GM21528 (cell line): ENCODE measurements around the gene TBC1D2.
"Not testable (repeated sequence)": the region's sequence is repeated elsewhere in the genome, so short reads cannot be mapped to it uniquely, and the experiment has no call there.

ENCODE experiments used
- ATAC-seq: cut with Tn5 transposase; IDR thresholded peaks from one replicate; pipeline ENCODE4 v1.9.1; 2021; ENCODE audit warnings: mild to moderate bottlenecking, moderate library complexity; ENCODE audit not compliant: unreplicated experiment, low FRiP score

Gene TBC1D2, protein sequence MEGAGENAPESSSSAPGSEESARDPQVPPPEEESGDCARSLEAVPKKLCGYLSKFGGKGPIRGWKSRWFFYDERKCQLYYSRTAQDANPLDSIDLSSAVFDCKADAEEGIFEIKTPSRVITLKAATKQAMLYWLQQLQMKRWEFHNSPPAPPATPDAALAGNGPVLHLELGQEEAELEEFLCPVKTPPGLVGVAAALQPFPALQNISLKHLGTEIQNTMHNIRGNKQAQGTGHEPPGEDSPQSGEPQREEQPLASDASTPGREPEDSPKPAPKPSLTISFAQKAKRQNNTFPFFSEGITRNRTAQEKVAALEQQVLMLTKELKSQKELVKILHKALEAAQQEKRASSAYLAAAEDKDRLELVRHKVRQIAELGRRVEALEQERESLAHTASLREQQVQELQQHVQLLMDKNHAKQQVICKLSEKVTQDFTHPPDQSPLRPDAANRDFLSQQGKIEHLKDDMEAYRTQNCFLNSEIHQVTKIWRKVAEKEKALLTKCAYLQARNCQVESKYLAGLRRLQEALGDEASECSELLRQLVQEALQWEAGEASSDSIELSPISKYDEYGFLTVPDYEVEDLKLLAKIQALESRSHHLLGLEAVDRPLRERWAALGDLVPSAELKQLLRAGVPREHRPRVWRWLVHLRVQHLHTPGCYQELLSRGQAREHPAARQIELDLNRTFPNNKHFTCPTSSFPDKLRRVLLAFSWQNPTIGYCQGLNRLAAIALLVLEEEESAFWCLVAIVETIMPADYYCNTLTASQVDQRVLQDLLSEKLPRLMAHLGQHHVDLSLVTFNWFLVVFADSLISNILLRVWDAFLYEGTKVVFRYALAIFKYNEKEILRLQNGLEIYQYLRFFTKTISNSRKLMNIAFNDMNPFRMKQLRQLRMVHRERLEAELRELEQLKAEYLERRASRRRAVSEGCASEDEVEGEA

DNA sequence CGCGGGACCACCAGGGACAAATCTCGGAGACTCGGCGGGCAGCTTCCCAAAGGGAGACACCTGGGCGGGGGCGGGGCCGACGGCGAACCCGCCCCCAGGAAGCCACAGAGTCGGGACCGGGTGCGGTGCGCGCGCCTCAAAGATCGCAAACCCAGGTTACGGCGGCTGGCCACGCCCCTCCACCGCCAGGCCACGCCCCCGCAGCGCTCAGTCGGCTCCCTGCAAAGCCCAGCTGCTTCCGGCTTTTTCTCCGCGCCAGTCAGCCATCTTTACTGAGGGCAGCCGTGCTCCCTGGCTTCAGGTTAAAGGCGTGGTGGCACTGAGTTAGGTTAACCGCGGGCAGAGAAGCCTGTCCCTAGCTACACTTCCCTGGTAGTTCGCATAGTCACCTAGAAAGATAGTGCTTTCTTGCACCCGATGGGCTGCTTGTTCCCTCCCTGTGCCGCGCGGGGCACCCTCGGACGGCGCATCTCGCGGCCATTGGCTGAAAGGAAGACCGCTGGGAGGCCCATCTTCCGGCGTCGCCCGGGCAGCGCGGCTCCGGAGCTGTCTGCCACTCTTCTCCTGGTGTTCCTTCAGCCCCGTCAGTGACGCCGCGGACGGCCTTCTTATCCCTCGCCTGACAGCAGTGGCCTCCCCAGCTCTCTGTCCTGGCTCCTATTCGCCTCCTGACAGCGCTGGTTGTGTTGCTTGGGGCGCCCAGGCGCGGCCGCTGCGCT, at the start of gene TBC1D2:
Gene TBC1D2, minus strand, starts transcription at position 72 of the 719 bp plus-strand sequence. CDS start 108 bp downstream, outside the sequence.
- ATAC-seq: peak; percentile 90

DNA sequence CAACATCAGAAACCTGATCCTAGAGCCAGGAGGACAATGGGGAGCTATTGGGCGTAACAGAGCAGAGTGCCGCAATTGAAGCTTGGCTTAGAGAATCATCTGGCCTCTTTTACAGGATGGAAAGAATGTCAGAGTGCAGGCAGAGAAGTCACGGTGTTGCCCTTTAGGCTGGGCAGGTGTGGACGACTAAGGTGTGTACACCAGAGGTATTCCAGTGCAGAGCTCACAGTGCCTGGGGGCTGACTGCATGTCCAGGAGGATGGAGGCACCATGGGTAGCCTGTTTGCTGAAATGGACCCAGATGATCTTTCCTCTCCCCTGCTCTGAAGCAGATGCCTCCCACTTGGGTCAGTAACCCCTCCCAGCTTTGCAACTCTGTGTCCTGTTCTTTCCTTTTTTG, 48.9 kb upstream of the TBC1D2 start:
- ATAC-seq: no peak

DNA sequence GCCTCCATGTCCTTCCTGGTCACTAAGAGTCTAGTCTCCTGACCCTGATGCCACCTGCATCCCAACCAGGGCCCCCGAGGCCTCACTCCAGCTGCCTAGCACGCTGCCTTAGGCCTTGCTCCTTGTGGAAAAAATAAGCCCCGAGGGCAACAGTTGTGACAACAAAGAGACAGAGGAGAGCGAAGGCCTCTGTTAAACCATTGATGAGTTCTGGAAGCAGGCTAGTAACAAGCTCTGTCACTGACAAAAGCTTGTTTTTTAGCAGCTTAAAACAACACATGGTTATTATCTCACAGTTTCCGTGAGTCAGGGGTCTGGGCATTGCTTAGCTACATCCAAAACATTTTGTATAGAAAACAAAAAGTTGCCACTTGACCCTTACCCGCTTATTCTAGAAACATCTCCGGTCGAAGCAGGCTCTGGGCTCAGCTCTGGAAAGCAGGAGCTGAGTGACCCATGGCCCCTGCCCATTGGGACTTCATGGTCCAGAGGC, 48.2 kb upstream of the TBC1D2 start:
- no peak for ATAC-seq

DNA sequence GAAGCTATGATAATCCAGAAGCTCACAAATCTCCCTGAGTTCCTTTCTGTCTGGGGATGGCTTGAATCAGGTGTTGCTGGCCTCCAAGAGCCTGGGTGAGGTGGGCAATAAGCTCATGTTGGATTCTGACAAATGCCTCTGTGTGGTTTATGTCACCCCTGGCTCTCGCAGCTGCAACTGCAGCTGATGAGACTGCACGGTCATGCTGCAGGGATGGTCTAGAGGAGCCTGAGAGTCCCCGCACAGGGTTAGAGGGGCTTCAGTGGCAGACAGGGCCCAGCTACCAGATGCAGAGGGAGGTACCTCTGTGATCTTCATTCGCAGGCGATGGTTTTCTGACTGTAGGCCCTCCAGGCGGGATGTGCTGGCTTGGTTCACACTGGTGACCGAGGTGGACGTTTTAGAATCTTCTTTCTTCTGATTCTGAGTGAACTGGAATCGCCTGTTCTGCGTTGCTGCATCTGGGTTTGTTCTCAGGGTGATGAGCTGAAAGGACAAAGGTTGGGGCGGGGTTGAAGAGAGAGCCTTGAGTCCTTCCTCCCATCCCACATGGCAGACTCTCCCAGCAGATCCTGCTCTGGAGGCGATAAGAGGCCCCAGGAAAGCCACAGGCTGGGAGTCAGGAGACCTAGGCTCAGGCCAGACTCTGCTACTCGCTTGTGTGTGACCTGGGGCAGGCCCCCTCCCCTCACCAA, 47.6 kb upstream of the TBC1D2 start:
- no peak for ATAC-seq

DNA sequence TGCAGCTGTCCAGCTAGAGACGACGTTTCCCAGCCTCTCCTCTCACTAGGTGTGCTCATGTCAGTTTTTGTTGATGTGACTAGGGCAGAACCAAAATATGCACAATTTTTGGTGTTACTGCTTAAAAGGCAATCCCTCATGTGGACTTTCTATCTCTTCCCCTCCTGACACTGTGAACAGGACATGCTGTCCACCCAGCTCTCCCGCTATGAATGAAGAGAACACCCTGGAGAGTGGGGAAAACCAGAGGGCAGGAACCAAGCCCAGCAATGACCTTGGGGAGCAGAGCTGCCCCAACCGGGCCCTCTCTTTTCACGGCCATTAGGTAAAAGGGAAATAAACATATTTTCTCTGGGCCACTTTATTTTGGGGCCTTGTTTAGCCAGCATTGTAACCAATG, 46.7 kb upstream of the TBC1D2 start:
- ATAC-seq: no peak

DNA sequence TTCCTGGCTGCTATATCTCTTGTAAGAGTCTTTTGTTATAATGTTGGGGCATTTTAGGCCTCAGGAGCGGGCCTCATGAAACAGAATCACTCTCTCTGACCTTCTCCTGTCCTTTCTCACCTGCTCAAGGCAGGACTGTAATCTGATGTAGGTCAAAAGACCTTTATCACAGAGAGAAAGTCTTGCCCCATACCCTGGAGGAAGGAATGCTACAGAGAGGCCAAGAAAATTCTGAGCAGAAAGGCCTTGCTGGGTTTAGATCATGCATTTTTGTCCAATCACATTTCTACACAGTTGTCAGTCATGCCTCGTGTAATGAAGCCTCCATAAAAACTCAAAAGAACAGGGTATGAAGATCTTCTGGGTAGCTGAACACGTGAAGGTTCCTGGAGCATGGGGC, 45.2 kb upstream of the TBC1D2 start:
- ATAC-seq: no peak

DNA sequence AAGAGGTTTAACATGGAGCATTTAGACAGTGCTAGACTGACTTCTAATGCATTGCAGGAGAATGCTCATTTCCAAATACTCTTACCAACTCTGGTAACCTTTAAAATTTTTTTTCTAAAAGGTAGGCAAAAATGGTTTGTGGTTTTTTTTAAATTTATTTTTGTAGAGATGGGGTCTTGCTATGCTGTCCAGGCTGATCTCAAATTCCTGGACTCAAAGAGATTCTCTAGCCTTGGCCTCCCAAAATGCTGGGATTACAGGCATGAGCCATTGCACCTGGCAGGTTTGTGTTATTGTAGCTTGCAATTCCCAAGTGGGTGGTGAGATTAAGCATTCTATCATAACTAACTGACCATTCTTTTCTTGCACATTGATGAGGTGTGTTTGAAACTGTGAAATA, 43.0 kb upstream of the TBC1D2 start:
- no peak for ATAC-seq

DNA sequence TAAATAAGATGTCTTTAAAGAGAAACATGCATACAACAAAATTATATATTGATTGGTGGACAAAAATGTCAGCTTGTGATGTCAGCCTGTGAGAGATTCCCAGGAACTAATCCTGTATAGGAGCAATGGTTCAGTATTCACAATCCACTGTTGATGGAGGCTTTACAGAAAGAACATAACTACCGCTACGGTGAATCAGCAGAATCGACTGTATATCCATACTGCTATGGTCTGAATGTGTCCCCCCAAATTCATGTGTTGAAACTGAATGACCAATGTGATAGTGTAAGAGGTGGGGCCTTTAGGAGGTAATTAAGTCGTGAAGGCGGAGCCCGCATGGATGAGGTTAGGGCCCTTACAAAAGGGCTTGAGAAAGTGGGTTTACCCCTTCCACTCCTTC, 40.4 kb upstream of the TBC1D2 start:
- ATAC-seq: no peak

DNA sequence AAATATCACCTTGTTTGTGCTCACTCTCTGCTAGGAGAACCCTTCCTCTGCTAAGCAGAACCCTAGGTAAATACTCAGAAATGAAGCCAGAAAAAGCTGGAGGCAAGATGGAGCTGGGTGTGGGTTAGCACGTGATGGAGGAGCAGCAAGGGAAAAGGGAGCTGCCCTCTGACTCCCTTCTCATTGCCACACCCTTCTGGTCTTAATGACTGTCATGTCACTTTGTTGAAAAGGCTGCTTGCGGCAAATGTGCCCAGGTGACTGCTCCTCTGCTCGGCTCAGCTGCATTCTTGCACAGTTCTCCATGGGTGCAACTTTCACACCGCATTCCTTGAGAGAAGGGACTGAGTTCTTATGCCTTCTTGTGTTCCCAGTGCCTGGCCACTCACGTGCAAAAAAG, 36.4 kb upstream of the TBC1D2 start:
- no peak for ATAC-seq

DNA sequence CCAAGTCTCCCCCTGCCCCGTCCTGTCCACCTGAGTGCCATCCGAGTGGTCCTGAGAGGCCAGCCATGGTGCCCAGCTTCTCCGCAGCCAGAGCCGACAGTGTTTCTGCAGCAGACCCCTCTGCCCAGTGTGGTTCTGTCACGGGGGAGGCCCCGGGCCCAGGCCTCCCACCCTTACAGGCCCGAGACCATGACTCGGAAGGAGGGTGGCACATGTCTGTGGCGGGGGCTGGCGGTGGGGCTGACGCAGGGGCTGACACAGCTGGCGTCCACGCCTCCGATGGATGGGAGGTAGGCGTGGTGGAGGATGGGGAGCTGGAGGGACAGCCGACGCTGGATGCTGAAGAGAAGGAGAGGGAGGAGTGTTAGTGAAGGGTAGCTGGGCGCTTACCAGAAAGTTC, 35.0 kb upstream of the TBC1D2 start:
- ATAC-seq: no peak

DNA sequence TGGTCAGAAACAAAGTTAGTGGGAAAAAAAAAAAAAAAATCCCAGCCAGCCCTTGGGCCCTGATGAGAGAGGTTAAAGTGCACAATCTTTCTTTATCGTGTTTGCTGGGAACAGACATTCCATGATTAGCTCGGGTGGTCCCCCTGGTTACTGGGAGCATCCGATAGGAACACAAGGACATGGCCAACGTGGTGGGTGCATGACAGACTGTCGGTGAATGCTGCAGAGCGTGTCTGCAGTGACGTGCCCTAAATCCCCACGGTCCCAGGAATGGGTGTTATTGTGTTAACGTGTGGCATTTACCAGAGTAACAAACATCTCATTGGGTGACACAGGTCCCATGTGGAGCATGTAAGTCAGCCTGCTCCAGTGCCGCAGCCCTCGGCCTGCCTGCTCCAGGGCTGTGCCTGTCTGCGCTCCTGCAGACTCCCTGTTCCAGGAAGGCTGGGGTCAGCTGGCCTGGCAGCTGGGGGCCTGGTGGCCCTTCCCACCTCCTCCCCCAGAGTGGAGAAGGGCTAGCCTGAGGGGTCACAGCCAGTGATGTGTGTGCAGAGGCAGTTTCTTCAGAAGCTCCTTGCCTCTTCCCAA, 34.3 kb upstream of the TBC1D2 start:
- no peak for ATAC-seq

DNA sequence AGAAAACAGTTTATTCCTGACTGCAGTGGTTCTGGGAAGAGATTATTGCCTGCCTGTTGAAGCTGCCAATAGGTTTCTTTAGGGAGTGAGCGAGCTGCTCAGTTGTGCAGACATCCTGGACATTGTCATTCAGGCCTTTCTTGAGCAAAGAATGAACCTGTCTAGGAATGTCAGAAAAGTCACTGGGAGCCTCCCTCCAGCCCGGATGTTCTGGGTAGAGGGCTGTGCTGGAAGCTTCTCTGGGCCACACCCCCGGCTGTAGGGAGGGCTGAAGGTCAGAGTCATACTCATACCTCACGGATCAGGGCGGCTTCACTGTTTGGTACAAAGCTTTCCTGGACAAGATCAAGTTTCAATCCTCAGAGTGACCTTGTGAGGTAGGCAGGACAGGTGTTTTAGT, 33.4 kb upstream of the TBC1D2 start:
- no peak for ATAC-seq

DNA sequence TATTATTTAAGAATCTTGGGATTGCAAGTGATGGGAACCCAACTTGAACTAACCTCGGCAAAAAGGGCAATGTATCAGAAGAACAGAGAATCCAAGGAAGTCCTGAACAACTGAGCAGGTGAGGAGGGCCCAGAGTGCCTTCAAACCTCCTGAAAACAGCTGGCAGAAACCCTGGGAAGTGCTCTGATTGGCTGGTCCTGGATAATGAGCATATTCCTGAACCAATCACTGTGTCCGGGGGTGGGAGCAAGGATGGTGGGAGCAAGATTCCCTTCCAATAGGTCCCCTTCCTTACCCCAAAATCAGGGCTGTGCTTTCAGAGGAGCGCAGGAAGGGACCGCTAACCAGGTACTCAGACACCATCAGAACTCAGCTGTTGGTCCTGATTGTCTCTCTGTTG, 31.9 kb upstream of the TBC1D2 start:
- ATAC-seq: no peak

DNA sequence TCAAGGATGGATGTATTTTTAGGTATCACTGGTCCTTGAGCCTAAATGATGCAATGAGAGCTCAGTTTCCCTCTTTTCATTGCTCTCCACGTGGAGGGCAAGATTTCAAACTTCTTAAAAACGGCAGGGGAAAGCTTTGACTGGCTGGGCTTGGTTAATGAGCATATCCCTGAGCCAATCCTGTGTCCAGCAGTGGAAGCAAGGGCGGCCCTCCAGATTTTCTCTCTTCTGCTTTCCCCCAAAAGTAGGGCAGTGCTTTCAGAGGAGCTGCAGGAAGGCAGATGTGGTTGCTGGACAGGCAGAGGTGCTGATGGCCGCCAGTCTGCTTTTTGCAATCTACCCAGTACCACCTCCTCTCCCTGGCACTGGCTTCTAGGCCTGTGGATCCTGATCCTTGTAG, 30.0 kb upstream of the TBC1D2 start:
- ATAC-seq: no peak

DNA sequence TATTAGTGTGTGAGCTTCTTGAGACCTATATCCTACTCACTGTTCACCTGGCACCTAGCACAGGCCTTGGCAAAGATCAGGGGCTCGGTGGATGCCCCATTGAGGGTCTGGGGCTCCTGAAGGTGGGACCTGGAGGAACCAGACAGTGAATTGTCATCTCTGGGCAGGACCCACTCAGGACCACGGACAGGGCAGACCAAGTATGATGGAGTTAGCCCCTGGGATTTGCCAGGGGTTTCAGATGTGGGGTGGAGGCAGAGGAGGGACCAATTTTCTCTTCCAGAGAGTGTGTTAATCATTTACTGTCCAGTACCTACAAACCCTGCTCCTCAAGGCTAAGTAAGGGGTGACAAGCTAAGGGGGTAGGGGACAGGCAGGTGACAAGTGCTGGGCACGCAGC, 29.3 kb upstream of the TBC1D2 start:
- ATAC-seq: no peak

DNA sequence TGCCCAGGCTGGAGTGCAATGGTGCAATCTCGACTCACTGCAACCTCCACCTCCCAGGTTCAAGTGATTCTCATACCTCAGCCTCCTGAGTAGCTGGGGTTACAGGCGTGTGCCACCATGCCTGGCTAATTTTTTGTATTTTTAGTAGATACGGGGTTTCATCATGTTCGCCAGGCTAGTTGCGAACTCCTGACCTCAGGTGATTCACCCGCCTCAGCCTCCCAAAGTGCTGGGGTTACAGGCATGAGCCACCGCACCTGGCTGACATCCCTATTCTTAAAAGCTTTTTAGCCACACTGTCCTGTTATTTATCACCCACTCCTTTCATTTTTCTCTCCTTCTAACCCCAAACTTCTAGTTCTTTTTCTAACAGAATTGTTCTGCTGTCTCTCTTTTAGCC, 27.7 kb upstream of the TBC1D2 start:
- ATAC-seq: not testable (repeated sequence)

DNA sequence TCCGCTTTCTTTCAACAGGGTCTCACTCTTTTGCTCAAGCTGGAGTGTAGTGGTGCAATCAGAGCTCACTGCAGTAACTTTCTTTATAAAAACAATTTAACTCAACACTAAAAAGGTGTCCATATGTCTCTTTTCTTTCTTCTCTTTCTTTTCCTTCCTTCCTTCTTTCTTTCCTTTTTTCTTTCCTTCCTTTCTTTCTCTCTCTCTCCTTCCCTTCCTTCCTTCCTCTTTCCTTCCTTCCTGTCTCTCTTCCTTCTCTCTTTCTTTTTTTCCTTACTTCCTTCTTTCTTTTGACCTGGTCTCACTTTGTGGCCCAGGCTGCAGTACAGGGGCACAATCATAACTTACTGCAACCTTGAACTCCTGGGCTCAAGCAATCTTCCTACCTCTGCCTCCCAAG, 25.8 kb upstream of the TBC1D2 start:
- no peak for ATAC-seq

DNA sequence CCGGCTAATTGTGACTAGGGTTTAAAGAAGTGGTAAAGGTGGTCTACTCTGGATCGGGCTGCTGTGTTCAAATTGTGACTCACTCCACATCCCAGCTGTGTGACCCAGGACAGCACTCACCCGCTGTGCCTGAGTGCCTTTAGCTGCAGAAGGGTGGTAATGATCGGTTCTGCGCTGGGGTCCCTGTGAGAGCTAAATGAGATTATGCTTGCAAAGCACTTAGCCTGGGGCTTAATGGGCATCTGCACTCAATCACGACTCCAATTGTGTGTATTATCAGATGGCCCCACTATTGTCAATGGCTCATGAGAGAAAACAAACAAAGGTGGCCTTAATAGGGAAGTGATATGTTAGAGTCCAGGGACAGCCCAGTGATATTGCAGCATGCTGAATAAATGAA, 25.1 kb upstream of the TBC1D2 start:
- no peak for ATAC-seq

DNA sequence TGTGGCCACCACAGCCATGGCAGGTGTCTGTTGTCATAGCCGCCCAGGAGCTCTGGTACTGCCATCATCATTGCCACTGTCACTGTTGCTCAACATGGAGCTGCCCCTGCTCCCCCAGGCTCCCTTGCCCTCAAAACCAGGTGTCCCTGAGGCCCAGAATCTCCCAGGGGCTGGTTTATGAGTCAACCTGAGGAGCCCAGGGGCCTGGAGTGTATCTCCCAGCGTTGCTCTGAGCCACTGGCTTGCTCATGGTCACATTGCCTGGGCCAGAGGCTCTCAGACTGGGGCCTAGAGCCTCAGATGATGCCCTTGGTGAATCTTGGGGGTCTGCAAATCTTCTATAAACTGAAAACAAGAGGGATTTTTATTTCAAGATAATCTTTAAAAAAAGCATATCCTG, 24.7 kb upstream of the TBC1D2 start:
- no peak for ATAC-seq

DNA sequence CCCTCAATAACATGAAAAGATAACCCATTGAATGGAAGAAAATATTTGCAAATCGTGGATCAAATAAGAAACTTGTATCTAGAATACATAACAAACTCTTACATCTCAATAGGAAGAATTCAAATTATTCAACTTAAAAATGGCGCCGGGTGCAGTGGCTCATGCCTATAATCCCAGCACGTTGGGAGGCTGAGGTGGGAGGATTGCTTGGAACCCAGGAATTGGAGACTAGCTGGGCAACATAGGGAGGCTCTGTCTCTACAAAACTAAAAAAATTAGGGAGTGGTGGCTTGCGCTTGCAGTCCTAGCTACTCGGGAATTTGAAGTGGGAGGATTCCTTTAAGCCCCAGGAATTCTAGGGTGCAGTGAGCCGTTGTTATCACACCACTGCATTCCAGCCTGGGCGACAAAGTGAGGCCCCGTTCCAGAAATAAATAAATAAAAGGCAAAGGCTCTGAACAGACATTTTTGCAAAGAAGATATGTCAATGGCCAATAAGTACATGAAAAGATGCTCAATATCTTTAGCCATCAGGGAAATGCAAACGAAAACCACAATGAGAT, 21.5 kb upstream of the TBC1D2 start:
- ATAC-seq: no peak
